IgD-negative memory B cell (primary cell): Measurements from ENCODE around the gene IL17B. TPM values are rescaled to one million over a fixed set of nuclear protein-coding genes. Genes with fewer than 3 reads are reported as not detected.

ENCODE experiments used
- H3K27ac Mint-ChIP-seq, 3 donors: one replicate each; pipeline ENCODE4 v1.8.0; 2020 to 2022; ENCODE audit warnings: mild to moderate bottlenecking in 3 of 3, mixed read lengths in 3 of 3, moderate library complexity in 1 of 3
- H3K27me3 Mint-ChIP-seq: one replicate; pipeline ENCODE4 v1.8.0; 2021; ENCODE audit warnings: mixed read lengths
- H3K36me3 Mint-ChIP-seq: one replicate; pipeline ENCODE4 v1.8.0; 2020; ENCODE audit warnings: mild to moderate bottlenecking, mixed read lengths
- H3K4me1 Mint-ChIP-seq, 3 donors: one replicate each; pipeline ENCODE4 v1.8.0; 2020 to 2022; ENCODE audit warnings: mixed read lengths in 3 of 3, mild to moderate bottlenecking in 1 of 3
- H3K4me3 Mint-ChIP-seq, 4 donors: one replicate each; pipeline ENCODE4 v1.8.0; 2020 to 2022; ENCODE audit warnings: mild to moderate bottlenecking in 4 of 4, mixed read lengths in 4 of 4, moderate library complexity in 3 of 4
- H3K9me3 Mint-ChIP-seq, 3 donors: one replicate each; pipeline ENCODE4 v1.8.0; 2020 to 2021; ENCODE audit warnings: mixed read lengths in 3 of 3, mild to moderate bottlenecking in 1 of 3
- polyA plus RNA-seq: library from polyadenylated mRNA; unstranded; fragments of 300-500 nt; fragmentation: Illumina TruSeq; gene quantifications from one replicate; pipeline ENCODE4 v1.2.3, GENCODE V29; 2021

IL17B gene
- polyA plus RNA-seq, 1 donor from 2014 or later = not detected

GRCh38 chr5:149348518-149348917, 30.6 kb downstream of the IL17B start:
- H3K27ac Mint-ChIP-seq = peak overlapping the region in 2 of 3 donors; percentile 23 to 24
- peaks cover 27 to 31% (median 30%) of the 10 kb centered on the region in 3 donors for H3K4me1 Mint-ChIP-seq
- no peaks in the 10 kb centered on the region for H3K27me3 Mint-ChIP-seq
- peak overlapping the region in 1 of 4 donors; percentile 80 for H3K4me3 Mint-ChIP-seq
- H3K36me3 Mint-ChIP-seq = peaks cover 21% of the 10 kb centered on the region
- H3K9me3 Mint-ChIP-seq = no peaks in the 10 kb centered on the region

GRCh38 chr5:149345892-149346222, 33.2 kb downstream of the IL17B start:
- Mint-ChIP-seq H3K9me3 (no peaks in the 10 kb centered on the region), H3K27me3 (no peaks in the 10 kb centered on the region), H3K27ac (peak overlapping the region; percentile 56 to 94 (median 82)), H3K4me1 (peaks cover 25 to 31% (median 28%) of the 10 kb centered on the region in 3 donors), H3K4me3 (peak overlapping the region; percentile 85 to 95 (median 94)), H3K36me3 (peaks cover 16% of the 10 kb centered on the region)

GRCh38 chr5:149345147-149345891, 33.8 kb downstream of the IL17B start, which contains the start of gene GRPEL2:
TSS of gene GRPEL2 (plus strand) at chr5:149345499. CDS start at chr5:149345540, 41 bp downstream.
- Mint-ChIP-seq H3K4me1 (peaks cover 25 to 31% (median 28%) of the 10 kb centered on the region in 3 donors), H3K27me3 (no peaks in the 10 kb centered on the region), H3K36me3 (peaks cover 11% of the 10 kb centered on the region), H3K9me3 (no peaks in the 10 kb centered on the region), H3K27ac (peak within 1 kb of the TSS; percentile 82 to 94 (median 85)), H3K4me3 (peak within 1 kb of the TSS; percentile 85 to 95 (median 94))

DNA sequence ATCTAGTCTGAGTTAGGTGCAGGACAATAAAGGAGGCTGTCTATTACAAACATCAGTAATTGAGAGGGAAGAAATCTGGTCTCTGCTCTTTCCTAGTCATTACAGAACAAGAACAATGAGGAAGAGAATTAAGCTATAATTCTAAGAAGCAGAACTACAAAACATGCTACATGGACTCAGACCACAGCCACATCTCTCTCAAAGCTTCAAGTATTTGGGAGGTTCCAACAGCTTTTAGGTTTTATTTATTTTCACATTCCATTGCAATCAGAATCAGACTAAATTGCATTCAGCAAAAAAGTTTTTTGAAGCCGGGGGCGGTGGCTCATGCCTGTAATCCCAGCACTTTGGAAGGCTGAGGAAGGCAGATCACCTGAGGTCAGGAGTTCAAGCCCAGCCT, 34.9 kb downstream of the IL17B start:
- Mint-ChIP-seq H3K4me1 (peaks cover 25 to 28% (median 28%) of the 10 kb centered on the region in 3 donors), H3K36me3 (peaks cover 4% of the 10 kb centered on the region), H3K27me3 (no peaks in the 10 kb centered on the region), H3K9me3 (no peaks in the 10 kb centered on the region), H3K4me3 (peak overlapping the region; percentile 15 to 95 (median 48)), H3K27ac (peak overlapping the region in 2 of 3 donors; percentile 76 to 94)

DNA sequence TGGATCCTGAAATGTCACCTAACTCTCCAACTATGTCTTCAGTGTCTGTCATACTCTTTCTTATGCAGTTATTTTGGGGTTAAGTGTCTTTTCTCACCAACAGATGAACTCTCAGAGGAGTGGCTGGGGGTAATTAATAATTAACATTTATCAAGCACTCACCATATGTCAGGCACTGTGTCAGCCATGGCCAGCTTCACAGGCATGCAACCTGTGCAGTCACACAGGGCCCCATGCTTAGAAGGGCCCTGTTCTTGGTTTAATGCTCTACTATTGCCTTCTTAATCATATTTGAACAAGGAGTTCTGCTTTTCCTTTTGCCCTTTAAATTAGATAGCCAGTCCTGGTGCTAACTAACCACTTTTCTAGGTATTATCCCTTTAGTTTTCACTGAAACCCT, 37.2 kb downstream of the IL17B start:
- no peaks in the 10 kb centered on the region for H3K27me3 Mint-ChIP-seq
- H3K4me1 Mint-ChIP-seq = peaks cover 17 to 20% (median 18%) of the 10 kb centered on the region in 3 donors
- H3K4me3 Mint-ChIP-seq = peak overlapping the region in 1 of 4 donors; percentile 24
- no peak overlapping the region for H3K27ac Mint-ChIP-seq
- no peaks in the 10 kb centered on the region for H3K36me3 Mint-ChIP-seq
- no peaks in the 10 kb centered on the region for H3K9me3 Mint-ChIP-seq

GRCh38 chr5:149340920-149341319, 38.2 kb downstream of the IL17B start:
- no peaks in the 10 kb centered on the region for H3K27me3 Mint-ChIP-seq
- no peaks in the 10 kb centered on the region for H3K9me3 Mint-ChIP-seq
- peaks cover 11 to 14% (median 12%) of the 10 kb centered on the region in 3 donors for H3K4me1 Mint-ChIP-seq
- H3K27ac Mint-ChIP-seq = no peak overlapping the region
- no peak overlapping the region for H3K4me3 Mint-ChIP-seq
- H3K36me3 Mint-ChIP-seq = peaks cover 2% of the 10 kb centered on the region

GRCh38 chr5:149338364-149338763, 40.7 kb downstream of the IL17B start:
- H3K4me1 Mint-ChIP-seq = peaks cover 0 to 1% (median 0%) of the 10 kb centered on the region in 3 donors
- no peaks in the 10 kb centered on the region for H3K9me3 Mint-ChIP-seq
- peaks cover 2% of the 10 kb centered on the region for H3K36me3 Mint-ChIP-seq
- no peak overlapping the region for H3K4me3 Mint-ChIP-seq
- H3K27me3 Mint-ChIP-seq = peaks cover 2% of the 10 kb centered on the region
- H3K27ac Mint-ChIP-seq = no peak overlapping the region

GRCh38 chr5:149337736-149338135, 41.4 kb downstream of the IL17B start:
- Mint-ChIP-seq H3K27ac (no peak overlapping the region), H3K9me3 (no peaks in the 10 kb centered on the region), H3K27me3 (peaks cover 2% of the 10 kb centered on the region), H3K36me3 (peaks cover 2% of the 10 kb centered on the region), H3K4me3 (no peak overlapping the region), H3K4me1 (peaks cover 0 to 1% (median 0%) of the 10 kb centered on the region in 3 donors)

- no peak overlapping the region for H3K4me3 Mint-ChIP-seq
These were observed 45.2 kb downstream of the IL17B start for GRCh38 chr5:149333711-149334443.

GRCh38 chr5:149328177-149328576, 50.9 kb downstream of the IL17B start:
- H3K4me3 Mint-ChIP-seq = no peak overlapping the region
- no peaks in the 10 kb centered on the region for H3K27me3 Mint-ChIP-seq
- H3K27ac Mint-ChIP-seq = no peak overlapping the region
- H3K9me3 Mint-ChIP-seq = no peaks in the 10 kb centered on the region
- no peaks in the 10 kb centered on the region for H3K36me3 Mint-ChIP-seq
- no peaks in the 10 kb centered on the region for H3K4me1 Mint-ChIP-seq

More at GRCh38 chr5:149333711-149334443, 45.2 kb downstream of the IL17B start:
- Mint-ChIP-seq H3K27ac (no peak overlapping the region), H3K9me3 (no peaks in the 10 kb centered on the region), H3K27me3 (peaks cover 2% of the 10 kb centered on the region), H3K4me1 (no peaks in the 10 kb centered on the region), H3K36me3 (peaks cover 2% of the 10 kb centered on the region)

DNA sequence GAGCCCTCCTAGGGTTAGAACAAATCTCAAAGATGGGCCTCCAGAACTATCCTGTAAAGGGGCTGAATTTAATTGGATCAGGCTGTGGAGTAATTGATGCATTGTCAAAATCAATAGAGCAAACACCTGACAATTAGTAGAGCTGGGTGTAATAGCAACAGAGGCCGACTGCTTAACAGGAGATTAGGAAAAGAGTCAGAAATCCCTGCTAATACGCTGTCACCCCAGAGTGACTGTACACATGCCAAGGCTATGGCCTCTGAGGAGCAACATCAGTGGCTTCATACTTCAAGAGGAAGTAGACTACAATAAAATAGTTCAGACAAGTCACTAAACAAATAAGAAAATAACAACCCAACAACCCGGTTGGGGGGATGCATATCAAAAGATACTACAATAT, 52.5 kb downstream of the IL17B start:
- Mint-ChIP-seq H3K9me3 (no peaks in the 10 kb centered on the region), H3K36me3 (no peaks in the 10 kb centered on the region), H3K4me1 (no peaks in the 10 kb centered on the region), H3K27ac (no peak overlapping the region), H3K4me3 (no peak overlapping the region), H3K27me3 (no peaks in the 10 kb centered on the region)

DNA sequence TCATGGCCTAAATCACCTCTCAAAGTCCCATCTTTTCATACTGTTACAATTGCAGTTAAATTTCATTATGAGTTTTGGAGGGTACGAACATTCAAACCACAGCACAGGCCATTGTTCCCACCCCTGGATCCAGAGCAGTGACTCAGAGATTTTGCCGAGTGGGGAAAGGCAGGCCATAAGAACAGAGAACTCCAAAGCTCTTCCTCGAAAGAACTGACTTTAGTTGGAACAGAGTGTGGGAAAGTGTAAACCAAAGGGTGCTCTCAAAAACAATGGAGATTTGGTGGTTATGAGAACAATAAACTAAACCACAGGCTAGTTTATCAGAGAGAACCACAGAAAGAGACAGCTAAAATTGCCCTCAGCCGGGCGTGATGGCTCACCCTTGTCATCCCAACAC, 53.2 kb downstream of the IL17B start:
- H3K36me3 Mint-ChIP-seq = no peaks in the 10 kb centered on the region
- H3K4me1 Mint-ChIP-seq = no peaks in the 10 kb centered on the region
- H3K27me3 Mint-ChIP-seq = no peaks in the 10 kb centered on the region
- no peak overlapping the region for H3K27ac Mint-ChIP-seq
- no peaks in the 10 kb centered on the region for H3K9me3 Mint-ChIP-seq
- no peak overlapping the region for H3K4me3 Mint-ChIP-seq

DNA sequence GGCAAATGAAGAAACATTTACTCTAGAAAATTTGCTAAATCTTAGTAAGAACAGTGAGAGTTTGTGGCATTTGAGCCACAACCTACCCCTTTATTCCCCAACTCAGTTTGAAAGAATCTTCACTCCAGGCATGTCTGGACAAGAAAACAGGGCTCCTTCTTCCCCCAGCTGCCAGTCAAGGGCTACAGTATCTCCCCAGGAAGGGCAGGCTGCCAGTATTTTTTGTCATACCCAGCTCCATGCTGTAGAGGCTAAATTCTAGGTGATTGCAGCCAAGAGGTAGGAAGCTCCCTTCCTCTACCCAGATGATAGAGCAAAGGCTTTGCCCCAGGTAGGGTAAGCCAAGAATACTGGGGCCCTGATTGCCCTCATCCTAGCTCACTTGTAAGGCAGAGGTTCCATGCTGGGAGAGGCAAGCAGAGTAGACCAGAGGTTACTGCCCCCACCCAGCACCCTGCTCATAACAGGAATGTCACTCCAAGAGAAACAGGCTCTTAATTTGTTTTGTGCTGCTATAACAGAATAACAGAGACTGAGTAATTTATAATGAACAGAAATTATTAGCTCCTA, 53.8 kb downstream of the IL17B start:
- no peaks in the 10 kb centered on the region for H3K36me3 Mint-ChIP-seq
- no peak overlapping the region for H3K27ac Mint-ChIP-seq
- H3K9me3 Mint-ChIP-seq = no peaks in the 10 kb centered on the region
- no peaks in the 10 kb centered on the region for H3K27me3 Mint-ChIP-seq
- H3K4me3 Mint-ChIP-seq = no peak overlapping the region
- H3K4me1 Mint-ChIP-seq = no peaks in the 10 kb centered on the region

DNA sequence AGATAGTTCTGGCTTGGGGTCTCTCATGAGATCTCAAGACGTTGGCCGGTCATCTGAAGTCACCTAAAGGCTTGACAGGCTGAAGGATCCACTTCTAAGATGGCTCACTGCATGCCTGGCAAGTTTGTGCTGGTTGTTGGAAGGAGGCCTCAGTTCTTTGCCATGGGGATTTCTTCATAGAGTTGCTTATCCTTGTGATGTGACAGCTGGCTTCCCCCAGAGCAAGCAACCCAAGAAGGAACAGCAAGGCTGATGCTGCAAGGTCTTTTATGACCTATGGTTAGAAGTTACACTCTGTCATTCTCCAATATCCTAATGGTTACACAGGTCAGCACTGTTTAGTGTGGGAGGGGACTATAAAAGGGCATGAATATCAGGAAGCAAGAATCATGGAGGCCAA, 54.5 kb downstream of the IL17B start:
- H3K36me3 Mint-ChIP-seq = no peaks in the 10 kb centered on the region
- H3K4me3 Mint-ChIP-seq = no peak overlapping the region
- H3K9me3 Mint-ChIP-seq = no peaks in the 10 kb centered on the region
- no peak overlapping the region for H3K27ac Mint-ChIP-seq
- no peaks in the 10 kb centered on the region for H3K27me3 Mint-ChIP-seq
- H3K4me1 Mint-ChIP-seq = no peaks in the 10 kb centered on the region
